HG03565 (cell line): ENCODE results near the gene LEMD2.

ENCODE experiments used
- ATAC-seq: cut with Tn5 transposase; IDR thresholded peaks from one replicate; pipeline ENCODE4 v1.9.1; 2021; ENCODE audit warnings: mild to moderate bottlenecking, moderate library complexity; ENCODE audit not compliant: unreplicated experiment

Gene LEMD2

DNA sequence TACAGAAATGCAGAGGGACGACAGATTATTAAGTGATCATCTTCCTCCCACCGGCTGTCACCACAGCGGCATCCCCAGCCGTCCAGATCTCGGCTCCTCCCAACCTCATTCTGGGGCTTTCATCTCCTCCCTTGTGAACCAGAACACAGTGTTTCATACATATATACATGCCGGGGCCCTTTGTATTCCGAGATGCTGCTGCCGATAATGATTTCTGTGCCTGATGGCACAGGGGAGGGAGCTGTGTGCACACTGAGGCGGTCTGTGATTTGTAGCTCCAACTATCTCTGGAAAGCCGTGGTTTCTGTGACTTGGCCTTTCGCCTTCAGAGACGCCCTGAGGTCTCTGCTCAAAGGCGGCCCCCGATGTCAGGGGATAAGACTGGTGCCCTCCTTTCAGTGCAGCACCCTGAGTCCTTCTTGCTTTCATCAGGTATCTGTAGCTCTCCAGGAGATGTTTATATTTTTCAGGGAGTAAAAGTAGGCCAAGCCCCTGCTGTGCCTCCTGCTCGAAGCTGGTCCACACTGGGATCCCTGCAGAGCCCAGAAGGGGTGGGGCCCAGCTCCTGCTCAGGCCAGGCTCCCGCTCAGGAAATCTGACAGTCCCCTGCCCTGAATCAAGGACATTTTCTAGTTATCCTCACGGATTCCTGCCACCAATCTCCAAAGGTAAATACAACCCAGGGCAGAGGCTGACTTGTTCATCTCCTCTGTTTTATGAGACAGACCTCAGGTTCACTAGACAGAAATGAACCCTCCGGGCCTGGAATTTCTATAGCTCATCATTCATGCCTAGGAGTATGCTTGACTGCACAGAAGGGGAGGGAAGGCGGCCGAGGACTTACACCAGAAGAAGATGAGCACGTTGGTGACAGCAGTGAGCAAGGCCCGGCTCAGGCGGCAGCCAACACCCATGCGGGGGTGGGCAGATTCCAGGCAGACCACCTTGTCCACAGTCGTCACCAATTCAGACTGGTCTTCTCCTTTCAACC, 11.2 kb downstream of the LEMD2 start:
- no peak for ATAC-seq

DNA sequence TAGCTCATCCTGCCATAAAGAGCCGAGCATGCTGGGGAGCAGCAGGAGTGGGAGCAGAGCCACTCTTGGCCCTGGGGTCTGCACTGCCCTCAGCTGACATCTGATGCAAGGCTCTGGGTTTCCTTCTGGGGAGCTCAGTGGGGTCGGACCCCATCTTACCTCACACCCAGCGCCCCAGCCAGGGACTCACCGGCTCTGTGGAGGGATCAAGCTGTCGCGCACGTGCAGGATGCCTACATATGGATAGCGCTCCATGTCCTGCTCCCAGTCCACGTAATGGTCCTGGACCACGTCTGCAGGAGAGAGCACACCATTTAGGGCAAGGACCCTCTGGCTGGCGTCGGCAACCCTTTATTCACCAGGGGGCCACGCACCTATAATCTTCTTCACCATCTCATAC, 12.2 kb downstream of the LEMD2 start:
- ATAC-seq = no peak

DNA sequence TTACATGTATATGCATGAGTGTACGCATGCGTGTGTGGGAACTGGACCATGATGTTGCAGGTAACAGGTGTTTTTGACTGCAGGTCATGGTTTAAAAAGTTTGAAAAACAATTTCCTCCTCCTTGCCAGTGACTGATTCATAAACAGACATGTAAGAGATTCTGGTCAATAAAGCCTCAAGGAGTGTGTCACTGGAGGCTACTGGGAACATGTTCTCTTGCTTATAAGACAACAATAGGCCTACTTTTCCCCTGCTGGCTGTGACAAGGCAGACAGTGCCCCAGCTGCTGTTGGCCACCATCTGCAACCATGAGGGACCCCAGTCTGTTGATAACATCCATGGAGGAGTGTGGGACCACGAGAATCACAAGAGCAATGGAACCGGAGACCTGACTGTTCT, 12.7 kb downstream of the LEMD2 start:
- no peak for ATAC-seq

- ATAC-seq = no peak
Measured at GRCh38 chr6:33774774-33775173, 14.2 kb downstream of the LEMD2 start.

GRCh38 chr6:33772902-33773472, 15.9 kb downstream of the LEMD2 start:
- no peak for ATAC-seq

DNA sequence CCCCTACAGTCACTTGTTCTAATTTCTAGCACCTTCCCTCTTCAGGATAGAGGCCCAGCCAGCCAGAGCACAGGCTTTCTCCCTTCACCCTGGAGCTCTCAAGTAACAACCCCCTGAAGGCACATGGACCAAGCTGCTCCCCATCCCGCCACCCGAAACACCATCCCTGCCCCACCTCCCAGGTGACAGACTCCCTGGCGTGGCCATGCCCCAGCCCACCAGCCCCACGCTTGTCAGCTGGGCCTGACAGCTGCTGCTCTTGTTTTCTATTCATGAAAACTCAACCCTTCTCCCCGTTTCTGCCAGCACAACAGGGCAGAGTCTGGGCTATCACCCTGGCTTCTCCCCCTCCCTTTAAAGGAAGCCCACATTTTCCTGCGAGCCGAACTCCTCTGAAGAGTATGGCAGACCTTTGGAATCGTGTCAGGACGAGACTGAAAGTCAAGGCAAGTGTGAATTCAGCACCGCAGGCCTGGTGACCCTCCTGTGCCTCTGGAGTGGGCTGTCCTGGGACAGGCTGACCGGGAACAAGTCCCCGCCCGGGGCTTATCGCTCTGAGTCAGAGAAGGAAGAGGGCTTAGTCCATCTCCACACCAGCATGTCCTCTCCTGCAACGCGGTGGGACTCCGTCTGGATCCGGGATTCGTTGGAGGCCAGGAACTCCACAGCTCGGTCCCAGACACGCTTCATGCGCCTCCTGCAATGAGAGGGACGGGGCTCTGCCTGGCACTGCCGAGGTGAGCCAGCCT, 16.7 kb downstream of the LEMD2 start:
- ATAC-seq = no peak

- no peak for ATAC-seq
Measured at GRCh38 chr6:33771146-33772081, 17.5 kb downstream of the LEMD2 start.

GRCh38 chr6:33770833-33771145, 18.1 kb downstream of the LEMD2 start:
- ATAC-seq = no peak

- ATAC-seq = no peak
Measured at GRCh38 chr6:33770124-33770832, 18.7 kb downstream of the LEMD2 start.

DNA sequence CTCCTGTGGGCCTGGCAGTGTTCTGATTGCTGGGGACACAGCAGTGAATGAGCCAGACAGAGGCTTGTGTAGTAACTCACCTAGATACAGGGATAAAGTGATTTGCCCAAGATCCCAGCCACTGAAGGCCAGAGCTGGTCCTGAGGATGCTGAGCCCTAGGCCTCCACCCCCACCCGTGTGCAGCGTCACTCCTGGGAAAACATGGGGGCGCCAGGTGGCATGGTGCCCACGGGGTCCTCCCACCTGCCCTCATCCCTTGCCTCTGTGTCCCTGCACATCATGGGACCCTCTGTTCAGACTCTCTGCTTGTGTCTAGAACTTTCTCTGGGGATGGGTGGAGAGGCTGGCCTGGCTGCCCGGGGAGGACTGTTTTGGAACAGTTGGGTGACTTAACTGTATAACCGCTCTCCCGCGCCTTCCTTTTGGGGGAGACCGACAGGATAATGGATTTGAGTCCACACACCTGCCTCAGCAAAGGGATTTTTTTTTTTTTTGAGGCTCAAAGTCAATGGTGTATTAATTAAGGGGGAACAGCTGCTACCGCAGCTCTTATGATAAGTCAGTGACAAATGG, 19.6 kb downstream of the LEMD2 start:
- ATAC-seq = no peak

- no peak for ATAC-seq
Measured at GRCh38 chr6:33768644-33769120, 20.2 kb downstream of the LEMD2 start.

GRCh38 chr6:33766921-33767907, 21.7 kb downstream of the LEMD2 start:
- no peak for ATAC-seq

GRCh38 chr6:33765368-33765767, 23.6 kb downstream of the LEMD2 start:
- ATAC-seq = no peak

DNA sequence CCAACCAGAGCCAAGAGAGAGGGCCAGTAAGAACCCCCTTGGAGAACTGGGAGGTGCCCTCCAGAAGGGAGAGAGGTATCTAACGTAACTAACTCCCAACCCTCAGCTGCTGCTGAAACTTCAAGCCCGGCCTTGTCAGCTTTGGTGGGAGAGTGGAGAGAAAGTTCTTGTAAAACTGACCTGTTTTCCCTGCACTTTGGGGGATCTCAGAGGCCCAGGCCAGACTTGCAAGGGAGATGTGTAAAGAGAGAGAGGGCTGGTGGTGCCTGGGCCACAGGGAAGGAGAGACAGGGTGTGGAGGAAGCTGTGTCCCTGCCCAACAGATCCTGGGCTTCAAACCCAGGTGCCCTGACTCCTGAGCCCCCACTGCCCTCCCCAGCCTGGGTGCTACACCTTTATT, 24.9 kb downstream of the LEMD2 start:
- no peak for ATAC-seq

DNA sequence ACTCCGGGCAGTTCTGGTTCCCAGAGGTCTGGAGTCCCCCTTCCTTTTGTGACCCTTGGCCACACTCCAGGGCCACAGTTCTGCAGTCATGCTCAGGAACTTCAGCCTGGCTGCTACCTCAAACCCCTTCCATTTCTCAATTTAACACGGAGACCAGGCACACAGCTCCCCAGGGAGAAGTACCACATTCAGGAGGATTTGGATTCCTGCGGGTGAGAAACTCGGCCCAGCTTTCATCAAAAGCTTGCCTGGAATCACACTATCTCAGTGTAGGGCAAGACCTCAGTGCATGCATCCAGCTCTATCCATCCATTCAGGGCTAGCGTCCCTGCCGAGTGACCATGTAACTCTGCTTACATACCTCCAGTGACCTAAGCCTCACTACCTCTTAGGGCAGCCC, 25.4 kb downstream of the LEMD2 start:
- ATAC-seq = no peak

GRCh38 chr6:33762713-33763112, 26.2 kb downstream of the LEMD2 start:
- no peak for ATAC-seq

DNA sequence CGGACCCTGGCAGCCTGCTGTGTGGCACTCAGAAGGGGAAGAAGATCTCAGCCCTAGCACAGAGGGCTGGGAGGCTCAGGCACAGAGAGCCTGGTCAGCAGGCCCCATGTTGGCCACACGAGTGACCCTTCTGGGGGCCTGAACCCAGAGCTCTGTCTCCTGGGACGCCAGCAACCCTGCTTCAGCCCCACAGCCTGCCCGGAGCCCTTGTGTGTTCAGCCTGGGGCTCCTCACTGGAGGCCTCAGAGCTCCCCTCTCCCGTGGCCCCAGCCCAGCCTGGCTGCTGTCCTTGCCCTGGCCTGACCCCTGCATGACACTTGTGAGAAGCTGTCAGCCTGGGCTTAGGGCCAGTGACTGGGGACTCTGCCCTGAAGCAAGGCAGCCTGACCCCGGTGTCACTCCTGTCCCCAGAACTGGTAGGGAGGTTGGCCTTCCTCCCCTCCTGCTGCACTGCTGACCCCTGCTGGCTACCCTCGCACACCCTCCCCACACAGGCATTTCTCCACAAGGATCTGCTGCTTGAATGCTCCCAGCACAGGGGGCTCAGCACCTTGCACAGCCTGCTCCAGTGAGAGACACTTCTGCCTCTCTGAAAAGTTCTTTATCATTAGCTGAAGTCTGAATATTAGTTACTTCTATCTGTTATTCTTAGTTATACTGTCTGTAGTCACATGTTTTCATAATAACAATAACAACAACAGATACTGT, 26.9 kb downstream of the LEMD2 start:
- ATAC-seq = no peak

DNA sequence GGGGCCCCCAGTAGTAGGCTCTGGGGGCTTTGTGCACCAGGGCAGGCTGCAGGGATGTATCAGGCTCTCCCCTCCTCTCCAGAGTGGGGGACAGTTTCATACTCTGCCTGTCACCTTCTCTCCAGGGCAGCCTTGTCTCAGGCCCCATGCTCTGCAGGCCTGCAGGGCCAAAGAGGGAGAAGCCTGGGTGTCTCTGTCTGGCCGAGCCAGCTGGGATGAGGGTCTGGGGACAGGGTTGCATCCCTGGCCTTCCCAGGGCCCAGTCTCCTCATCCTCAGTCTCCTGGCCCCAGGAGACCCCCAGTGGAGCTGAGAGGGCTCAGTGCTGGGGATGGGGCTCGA, 27.4 kb downstream of the LEMD2 start:
- no peak for ATAC-seq
